AG04449 (cell line): ENCODE results near the gene KIF17.
"Not testable (repeated sequence)": the region's sequence is repeated elsewhere in the genome, so short reads cannot be mapped to it uniquely, and the experiment has no call there.

Experiments used
- CTCF ChIA-PET: fragments of 350-600 bp; formaldehyde crosslinking; extraction: SDS; loops from one replicate; lab custom pipeline; 2021; ENCODE audit warnings: antibody characterized with exemption; lab: Yijun Ruan, JAX
- POLR2A ChIA-PET: fragments of 400-600, 350-600 bp; formaldehyde crosslinking; extraction: SDS; loops from one replicate; lab custom pipeline; 2020; ENCODE audit warnings: antibody characterized with exemption, inconsistent platforms; lab: Yijun Ruan, JAX
- DNase-seq: peaks from one replicate; pipeline ENCODE4 v3.0.0-alpha.2; 2010; ENCODE audit warnings: low read depth, low spot score
- H3K4me3 ChIP-seq: 2 replicates; pipeline ENCODE4 v1.5.1; 2011; ENCODE audit warnings: low read depth, mild to moderate bottlenecking, control low read depth, low read length
- TF ChIP-seq, protein P1 (sequence below): IDR thresholded peaks from one replicate; pipeline ENCODE4 v1.5.1; 2011; ENCODE audit warnings: mild to moderate bottlenecking, moderate library complexity, low read length, control low read depth, inconsistent platforms; ENCODE audit not compliant: insufficient read depth; ENCODE audit errors: missing control alignments

The KIF17 gene

DNA sequence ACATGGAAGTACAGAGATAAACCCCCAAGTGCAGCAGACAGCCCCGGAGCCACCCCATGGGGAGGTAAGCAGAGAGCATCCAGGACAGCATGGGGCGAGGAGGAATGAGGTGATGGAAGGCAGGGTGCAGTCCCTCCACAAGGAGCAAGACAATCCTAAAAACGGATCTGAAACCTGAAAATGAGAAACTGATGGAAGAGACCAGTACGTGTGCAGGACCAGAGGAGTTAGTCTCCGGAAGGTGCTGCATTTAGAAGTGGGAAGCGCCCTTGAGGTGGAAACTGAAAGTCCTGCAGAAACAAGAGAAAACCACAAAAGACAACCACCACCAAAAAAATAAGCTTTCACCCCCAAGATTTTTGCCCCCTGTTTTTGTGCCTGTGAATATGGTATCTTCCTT, 39.2 kb downstream of the KIF17 start:
- ChIA-PET POLR2A (no interaction called here), CTCF (interaction anchor here (2.6 kb wide), 1 partner anchor 17 kb away, joined by 14 read pairs; no protein-coding TSS in a partner anchor)
- H3K4me3 ChIP-seq = no peak overlapping the region
- no peak for DNase-seq
- TF ChIP-seq, protein P1, sequence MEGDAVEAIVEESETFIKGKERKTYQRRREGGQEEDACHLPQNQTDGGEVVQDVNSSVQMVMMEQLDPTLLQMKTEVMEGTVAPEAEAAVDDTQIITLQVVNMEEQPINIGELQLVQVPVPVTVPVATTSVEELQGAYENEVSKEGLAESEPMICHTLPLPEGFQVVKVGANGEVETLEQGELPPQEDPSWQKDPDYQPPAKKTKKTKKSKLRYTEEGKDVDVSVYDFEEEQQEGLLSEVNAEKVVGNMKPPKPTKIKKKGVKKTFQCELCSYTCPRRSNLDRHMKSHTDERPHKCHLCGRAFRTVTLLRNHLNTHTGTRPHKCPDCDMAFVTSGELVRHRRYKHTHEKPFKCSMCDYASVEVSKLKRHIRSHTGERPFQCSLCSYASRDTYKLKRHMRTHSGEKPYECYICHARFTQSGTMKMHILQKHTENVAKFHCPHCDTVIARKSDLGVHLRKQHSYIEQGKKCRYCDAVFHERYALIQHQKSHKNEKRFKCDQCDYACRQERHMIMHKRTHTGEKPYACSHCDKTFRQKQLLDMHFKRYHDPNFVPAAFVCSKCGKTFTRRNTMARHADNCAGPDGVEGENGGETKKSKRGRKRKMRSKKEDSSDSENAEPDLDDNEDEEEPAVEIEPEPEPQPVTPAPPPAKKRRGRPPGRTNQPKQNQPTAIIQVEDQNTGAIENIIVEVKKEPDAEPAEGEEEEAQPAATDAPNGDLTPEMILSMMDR = no peak

DNA sequence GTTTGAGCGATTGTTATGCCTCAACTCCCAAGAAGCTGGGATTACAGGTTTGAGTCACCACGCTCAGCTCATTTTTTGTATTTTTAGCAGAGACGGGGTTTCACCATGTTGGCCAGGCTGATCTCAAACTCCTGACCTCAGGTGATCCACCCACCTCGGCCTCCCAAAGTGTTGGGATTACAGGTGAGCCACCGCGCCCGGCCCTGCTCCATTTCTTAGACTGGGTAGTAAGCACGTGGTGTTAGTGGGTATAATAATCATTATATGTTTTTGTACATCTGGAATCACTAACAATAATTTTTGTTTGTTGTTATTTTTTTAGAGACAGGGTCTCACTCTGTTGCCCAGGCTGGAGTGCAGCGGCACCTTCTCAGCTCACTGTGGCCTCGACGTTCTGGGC, 44.2 kb downstream of the KIF17 start:
- DNase-seq, POLR2A ChIA-PET, H3K4me3 ChIP-seq: not testable (repeated sequence)
- CTCF ChIA-PET = interaction anchor here (1.2 kb wide), 1 partner anchor 40 kb away, joined by 3 read pairs; no protein-coding TSS in a partner anchor

DNA sequence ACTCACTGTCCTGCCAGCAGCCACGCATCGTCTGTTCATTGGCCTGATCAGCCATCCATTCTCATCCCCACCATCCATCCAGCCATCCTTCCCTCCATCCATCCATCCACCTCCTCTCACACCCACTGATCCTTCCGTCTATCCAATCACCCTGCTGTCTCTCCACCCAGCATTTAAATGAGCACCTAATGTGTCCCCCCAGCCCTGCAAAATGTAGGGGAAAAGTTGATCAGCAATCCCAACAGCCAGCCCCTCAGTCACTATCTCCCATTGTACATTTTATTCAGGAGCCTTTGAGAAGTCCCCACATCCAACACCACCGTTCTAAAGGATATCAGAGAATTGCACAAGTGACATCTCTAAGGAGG, 45.6 kb downstream of the KIF17 start:
- CTCF ChIA-PET = no interaction called here
- POLR2A ChIA-PET = interaction anchor here (1.2 kb wide), 1 partner anchor 11 kb away, joined by 3 read pairs; the partner anchor contains the start of gene DDOST
- H3K4me3 ChIP-seq = no peak overlapping the region
- no peak for DNase-seq
- TF ChIP-seq, protein P1 = no peak

DNA sequence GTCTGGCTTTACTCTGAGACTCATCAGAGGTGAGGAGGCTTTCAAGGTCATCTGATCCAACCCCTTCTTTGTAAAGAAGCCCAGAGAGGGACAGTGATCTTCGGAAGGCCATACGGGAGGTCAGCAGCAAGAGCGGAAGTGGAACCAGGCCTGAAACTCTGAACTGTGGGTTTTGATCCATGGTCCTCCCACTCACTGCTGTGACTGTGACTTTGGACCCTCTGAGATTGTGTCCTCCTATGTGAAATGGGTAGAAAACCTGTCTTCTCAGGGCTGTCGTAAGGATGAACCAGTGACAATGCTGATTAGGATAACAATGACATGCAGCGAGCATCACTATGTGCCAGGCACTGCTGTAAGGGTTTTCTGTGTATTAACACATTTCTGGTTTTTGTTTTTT, 46.9 kb downstream of the KIF17 start:
- CTCF ChIA-PET = no interaction called here
- no peak overlapping the region for H3K4me3 ChIP-seq
- DNase-seq = no peak
- POLR2A ChIA-PET = no interaction called here
- TF ChIP-seq, protein P1 = no peak

DNA sequence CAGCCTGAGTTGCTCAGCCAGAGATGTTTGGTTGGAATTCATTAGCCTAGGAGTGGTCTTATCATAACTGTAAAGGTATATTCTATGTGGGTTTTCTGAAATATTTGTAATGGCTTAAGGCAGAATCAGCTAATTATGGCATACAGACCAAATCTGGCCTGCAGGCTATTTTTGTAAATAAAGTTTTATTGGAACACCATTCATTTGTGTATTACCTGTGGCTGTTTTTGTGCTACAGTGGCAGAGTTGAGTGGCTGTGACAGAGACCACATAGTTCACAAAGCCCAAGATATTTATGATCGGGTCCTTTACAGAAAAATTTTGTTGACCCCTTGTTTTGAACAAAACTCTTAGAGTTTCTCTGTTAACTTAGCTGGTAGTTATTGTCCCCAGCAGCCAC, 49.2 kb downstream of the KIF17 start:
- ChIA-PET CTCF (interaction anchor here (0.8 to 0.9 kb wide), 2 partner anchors 94 to 145 kb away, joined by 3 to 5 read pairs; no protein-coding TSS in a partner anchor), POLR2A (no interaction called here)
- no peak overlapping the region for H3K4me3 ChIP-seq
- DNase-seq = no peak
- TF ChIP-seq, protein P1 = no peak

DNA sequence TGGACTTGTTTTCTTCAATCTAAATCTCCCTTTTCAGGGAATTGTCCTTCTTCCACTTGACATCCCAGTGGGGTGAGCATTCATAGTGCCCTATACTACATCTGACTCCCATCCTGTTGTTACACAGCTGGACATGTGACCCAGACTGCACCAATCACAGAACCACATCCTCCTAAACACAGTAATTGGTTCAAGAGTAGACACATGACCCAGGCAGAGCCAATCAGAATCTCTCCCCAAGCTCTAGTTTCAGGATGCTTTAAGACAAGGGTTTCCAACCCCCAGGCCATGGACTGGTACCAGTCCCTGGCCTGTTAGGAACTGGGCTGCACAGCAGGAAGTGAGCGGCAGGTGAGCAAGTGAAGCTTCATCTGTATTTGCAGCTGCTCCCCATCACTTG, 51.0 kb downstream of the KIF17 start:
- TF ChIP-seq, protein P1 = no peak
- ChIA-PET CTCF (interaction anchor here (0.9 to 1.8 kb wide), 2 partner anchors 29 to 92 kb away, joined by 3 to 7 read pairs; no protein-coding TSS in a partner anchor), POLR2A (interaction anchor here (0.6 kb wide), 1 partner anchor 534 kb away, joined by 3 read pairs; no protein-coding TSS in a partner anchor)
- no peak for DNase-seq
- no peak overlapping the region for H3K4me3 ChIP-seq

DNA sequence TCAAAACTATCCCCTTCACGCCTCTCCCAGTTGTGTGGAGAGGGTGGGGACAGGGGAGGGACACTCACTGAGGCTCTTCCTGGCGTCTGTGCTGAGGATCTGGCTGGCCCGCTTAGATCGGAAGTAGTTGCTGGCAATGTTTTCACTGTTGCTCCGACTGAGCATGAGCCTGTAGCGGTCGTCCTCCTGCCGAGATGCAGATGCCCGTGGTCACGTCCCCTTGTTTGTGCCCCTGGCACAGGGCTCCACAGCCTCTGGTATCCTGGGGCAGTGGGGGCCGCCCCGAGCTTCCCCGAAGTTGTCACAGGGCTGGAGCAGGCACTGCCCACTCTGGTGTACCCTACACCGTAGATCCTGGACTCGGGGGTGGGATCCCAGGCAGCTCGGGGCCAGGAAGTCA, 51.7 kb downstream of the KIF17 start:
- POLR2A ChIA-PET = no interaction called here
- TF ChIP-seq, protein P1 = no peak
- CTCF ChIA-PET = interaction anchor here (0.8 to 1.8 kb wide), 4 partner anchors 9 to 143 kb away, joined by 3 to 7 read pairs (median 4); no protein-coding TSS in a partner anchor
- no peak for DNase-seq
- H3K4me3 ChIP-seq = no peak overlapping the region
